ENCODE results near the gene SLC52A1.

Gene SLC52A1

DNA sequence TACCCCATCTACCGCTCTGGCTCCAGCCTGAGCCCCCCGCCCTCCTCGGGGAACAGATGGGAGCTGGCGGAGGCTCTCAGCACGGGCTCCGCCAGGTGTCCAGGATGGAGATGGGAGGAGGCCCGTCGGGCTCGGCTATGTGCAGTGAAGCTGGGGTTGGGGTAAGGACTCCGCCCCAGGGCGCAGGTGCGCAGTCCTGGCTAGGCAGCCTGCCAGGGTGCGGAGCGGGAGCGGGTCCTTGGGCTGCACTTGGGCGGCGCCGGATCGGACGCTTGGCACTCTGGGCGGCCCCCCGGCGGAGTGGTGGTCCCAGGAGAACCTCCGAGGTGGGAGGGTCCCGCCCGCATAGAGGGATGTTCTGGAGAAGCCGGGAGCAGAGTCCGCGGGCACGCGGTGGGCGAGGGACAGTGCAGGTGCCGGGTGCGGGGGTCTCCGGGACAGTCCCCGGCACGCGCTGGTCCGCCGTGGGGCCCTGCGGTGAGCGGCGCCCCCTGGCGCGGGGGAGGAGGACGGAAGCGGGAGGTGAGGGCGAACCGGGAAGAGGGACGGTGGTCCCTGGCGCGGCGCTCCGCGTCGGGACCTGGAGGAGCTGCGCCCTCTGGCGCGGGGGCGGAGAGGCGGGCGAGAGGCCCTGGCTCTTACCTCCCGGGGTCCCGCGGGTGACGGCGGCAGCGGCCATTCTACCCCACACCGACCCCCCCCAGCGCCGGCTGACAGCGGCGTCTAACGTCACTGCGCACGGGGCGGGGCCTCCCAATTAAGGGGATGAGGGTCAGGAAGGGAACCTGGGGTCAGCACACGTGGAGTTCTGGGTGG, 48.1 kb downstream of the SLC52A1 start, which contains the start of gene CAMTA2:
Gene CAMTA2, minus strand, starts transcription at position 725 of the 816 bp plus-strand sequence. CDS start 1,453 bp downstream, outside the sequence.
- Mint-ChIP-seq H3K9me3 (no peaks in the 10 kb centered on the region), H3K4me3 (peak within 1 kb of the TSS; percentile 82), H3K27me3 (ENCODE audit: low read depth, poor library complexity) (peaks cover 10% of the 10 kb centered on the region), H3K4me1 (peaks cover 38% of the 10 kb centered on the region), H3K36me3 (ENCODE audit: low read depth) (peaks cover 9% of the 10 kb centered on the region), H3K27ac (no peak within 1 kb of the TSS)
- DNase-seq = peak; percentile 90
- TF ChIP-seq, protein P1, sequence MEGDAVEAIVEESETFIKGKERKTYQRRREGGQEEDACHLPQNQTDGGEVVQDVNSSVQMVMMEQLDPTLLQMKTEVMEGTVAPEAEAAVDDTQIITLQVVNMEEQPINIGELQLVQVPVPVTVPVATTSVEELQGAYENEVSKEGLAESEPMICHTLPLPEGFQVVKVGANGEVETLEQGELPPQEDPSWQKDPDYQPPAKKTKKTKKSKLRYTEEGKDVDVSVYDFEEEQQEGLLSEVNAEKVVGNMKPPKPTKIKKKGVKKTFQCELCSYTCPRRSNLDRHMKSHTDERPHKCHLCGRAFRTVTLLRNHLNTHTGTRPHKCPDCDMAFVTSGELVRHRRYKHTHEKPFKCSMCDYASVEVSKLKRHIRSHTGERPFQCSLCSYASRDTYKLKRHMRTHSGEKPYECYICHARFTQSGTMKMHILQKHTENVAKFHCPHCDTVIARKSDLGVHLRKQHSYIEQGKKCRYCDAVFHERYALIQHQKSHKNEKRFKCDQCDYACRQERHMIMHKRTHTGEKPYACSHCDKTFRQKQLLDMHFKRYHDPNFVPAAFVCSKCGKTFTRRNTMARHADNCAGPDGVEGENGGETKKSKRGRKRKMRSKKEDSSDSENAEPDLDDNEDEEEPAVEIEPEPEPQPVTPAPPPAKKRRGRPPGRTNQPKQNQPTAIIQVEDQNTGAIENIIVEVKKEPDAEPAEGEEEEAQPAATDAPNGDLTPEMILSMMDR (IDR thresholded peaks at IDR 0.05) = peak; percentile 64

DNA sequence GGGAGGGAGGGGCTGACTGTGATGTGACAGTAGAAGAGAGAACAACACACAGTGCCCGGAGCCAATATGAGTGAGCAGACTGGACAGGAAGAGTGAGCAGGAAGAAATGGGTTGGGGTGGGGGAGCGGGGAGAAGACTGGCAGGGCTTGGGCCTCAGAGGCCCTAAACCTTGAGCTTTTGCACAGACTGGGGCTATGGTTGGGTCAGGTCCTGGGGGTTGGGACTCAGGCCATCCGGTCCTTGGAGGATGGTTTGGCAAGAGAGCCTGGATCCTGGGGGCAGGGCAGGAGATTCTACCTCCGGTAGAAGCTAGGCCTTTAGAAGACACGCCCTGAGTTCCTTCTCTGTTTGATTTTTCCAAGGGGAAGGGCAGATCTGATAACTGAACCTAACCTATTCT, 48.8 kb downstream of the SLC52A1 start:
- peaks cover 9% of the 10 kb centered on the region for H3K27me3 Mint-ChIP-seq (ENCODE audit: low read depth, poor library complexity)
- H3K9me3 Mint-ChIP-seq = no peaks in the 10 kb centered on the region
- no peak for DNase-seq
- no peak overlapping the region for H3K27ac Mint-ChIP-seq
- peak overlapping the region; percentile 82 for H3K4me3 Mint-ChIP-seq
- TF ChIP-seq, protein P1 (IDR thresholded peaks at IDR 0.05) = no peak
- H3K36me3 Mint-ChIP-seq (ENCODE audit: low read depth) = peaks cover 10% of the 10 kb centered on the region
- H3K4me1 Mint-ChIP-seq = peaks cover 34% of the 10 kb centered on the region
